Fibroblast of mammary gland (primary cell): Measurements from ENCODE around the gene NATD1.

ENCODE experiments used
- DNase-seq: peaks from one replicate; pipeline ENCODE4 v3.0.0-alpha.2; 2010; ENCODE audit warnings: low read depth
- H3K4me3 ChIP-seq: 2 replicates; pipeline ENCODE4 v1.5.1; 2011; ENCODE audit warnings: low read depth, mild to moderate bottlenecking, low read length, moderate library complexity; ENCODE audit not compliant: control insufficient read depth
- TF ChIP-seq, protein P1 (sequence below): conservative IDR thresholded peaks from 2 replicates; pipeline ENCODE4 v1.5.1; 2011; ENCODE audit warnings: low read depth, low read length, inconsistent platforms; ENCODE audit not compliant: control insufficient read depth, insufficient read depth

Gene NATD1

DNA sequence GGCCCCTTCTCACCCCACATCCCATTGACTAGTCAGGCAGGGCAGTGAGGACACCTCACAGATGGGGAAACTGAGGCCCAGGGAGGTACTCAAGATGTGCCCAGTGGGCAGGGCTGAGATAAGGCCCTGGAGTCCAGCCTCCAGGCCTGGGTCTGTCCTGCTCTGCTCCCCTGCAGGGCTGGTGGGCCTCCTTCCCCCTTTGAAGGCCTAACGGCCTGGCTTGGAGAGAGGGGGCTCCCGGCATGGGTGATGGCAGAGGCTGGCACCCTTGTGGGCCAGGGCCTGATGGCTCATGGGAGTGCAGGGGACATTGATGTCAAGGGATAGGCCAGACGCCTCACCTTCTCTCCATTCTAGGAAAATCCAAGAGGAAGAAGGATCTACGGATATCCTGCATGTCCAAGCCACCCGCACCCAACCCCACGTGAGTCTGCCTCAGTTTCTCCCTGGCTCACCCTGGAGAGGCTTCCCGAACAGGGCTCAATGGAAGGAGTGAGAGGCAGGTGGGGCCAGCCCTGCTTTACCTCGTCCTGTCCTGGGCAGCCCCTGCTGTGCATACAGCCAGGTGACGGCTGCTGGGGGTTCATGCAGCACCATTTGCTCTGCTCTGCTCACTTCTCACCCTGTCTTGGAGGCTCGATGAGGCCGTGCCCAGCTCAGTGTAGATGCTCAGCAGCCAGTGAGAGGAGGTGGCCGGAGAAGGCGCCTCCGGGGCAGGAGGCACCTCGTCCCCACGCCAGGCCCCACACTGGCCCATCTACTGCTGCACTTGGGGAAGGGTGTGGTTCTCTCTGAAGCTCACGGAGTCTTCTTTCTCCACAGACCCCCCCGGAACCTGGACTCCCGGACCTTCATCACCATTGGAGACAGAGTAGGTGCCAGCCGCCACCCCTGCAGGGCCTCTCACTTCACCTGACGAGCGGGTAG is 45.1 kb upstream of the NATD1 start:
- TF ChIP-seq, protein P1, sequence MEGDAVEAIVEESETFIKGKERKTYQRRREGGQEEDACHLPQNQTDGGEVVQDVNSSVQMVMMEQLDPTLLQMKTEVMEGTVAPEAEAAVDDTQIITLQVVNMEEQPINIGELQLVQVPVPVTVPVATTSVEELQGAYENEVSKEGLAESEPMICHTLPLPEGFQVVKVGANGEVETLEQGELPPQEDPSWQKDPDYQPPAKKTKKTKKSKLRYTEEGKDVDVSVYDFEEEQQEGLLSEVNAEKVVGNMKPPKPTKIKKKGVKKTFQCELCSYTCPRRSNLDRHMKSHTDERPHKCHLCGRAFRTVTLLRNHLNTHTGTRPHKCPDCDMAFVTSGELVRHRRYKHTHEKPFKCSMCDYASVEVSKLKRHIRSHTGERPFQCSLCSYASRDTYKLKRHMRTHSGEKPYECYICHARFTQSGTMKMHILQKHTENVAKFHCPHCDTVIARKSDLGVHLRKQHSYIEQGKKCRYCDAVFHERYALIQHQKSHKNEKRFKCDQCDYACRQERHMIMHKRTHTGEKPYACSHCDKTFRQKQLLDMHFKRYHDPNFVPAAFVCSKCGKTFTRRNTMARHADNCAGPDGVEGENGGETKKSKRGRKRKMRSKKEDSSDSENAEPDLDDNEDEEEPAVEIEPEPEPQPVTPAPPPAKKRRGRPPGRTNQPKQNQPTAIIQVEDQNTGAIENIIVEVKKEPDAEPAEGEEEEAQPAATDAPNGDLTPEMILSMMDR, result no peak
- no peak for DNase-seq
- H3K4me3 ChIP-seq, result no peak overlapping the region

DNA sequence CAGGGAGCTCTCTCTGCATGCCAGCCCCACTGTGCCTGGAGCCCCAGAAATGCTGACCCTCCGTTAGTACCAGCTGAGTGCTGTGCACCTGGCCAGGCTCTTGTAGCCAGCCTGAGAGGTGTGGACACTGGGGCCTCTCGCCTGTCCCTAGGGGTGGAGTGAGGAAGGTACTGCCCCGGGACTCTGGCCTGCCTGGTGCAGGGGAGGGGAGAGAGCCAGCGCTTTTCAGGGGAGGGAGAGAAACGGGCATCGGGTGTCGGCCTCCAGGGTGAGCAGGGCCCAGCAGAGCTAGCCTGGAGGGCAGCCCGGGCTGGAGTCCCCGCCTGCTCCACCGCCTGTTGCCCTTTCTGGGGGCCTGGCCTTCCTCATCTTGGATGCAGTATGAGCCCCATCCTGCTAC is 44.4 kb upstream of the NATD1 start:
- H3K4me3 ChIP-seq, result no peak overlapping the region
- no peak for DNase-seq
- TF ChIP-seq, protein P1, result no peak

DNA sequence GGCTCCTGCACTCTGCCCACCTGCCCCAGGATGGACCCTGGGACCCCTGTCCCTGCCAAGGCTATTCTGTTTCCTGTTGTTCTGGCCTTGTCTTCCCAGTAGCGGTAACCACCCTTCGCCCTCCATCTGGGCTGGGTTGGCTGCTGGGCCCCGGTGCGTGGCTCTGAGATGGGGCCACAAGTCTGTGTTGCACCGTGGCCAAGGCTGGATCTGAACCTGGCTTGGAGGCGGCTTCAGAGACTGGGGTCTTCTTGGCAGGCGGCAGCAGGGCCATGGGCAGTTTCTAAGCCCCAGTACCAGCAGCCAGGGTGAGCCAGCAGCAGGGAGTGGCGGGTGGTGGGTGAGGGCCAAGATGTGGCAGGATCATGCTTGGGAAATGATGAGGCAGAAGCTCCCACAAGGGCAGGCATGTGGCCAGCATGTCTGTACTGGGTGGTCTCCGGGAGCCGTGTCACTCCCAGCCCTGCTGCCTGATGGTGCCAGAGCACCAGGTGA is 43.9 kb upstream of the NATD1 start:
- TF ChIP-seq, protein P1, result no peak
- DNase-seq, result peak; percentile 29
- H3K4me3 ChIP-seq, result no peak overlapping the region

DNA sequence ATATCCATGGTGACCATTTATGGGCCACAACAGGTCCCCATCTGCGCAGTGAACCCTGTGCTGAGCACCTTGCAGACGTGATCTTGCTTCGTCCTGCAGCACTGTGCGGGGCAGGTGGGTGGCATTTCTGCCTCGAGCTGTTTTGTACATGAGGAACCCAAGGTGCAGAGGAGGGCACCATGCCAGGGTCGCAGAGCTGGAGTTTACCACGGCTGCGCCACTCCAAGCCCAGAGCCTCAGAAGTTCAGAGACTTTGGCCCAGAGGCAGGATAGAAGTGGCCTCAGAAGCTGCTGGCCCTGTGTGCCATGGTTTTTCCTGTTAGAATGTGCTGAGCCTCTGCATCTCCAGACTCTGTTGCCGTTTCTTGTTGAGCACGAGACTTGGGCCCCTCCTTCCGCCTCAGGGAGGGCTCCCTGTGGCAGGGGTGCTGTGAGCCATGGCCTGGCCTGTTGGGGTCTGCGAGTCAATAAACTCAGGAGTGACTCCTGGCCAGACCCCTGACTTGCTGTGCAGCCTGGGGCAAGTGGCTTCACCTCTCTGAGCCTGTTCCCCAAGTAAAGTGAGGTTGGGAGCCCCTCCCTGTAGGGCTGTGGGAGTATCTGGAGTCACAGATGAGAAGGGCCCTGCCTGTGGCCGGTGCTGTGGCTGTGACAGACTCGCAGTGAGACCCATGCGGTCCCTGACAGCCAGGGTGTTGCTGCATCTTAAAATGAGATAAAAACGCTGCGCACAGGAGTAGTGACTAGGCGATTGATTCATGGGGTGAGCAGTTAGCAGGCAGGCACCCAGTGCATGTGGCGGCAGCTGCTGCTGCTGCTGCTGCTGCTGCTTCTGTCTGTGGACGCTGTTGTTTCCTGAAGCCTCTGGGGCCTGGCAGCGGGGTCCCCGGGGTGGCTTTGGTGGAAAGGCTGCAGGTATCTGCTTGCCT is 43.2 kb upstream of the NATD1 start:
- TF ChIP-seq, protein P1, result no peak
- no peak overlapping the region for H3K4me3 ChIP-seq
- DNase-seq, result peak; percentile 44

DNA sequence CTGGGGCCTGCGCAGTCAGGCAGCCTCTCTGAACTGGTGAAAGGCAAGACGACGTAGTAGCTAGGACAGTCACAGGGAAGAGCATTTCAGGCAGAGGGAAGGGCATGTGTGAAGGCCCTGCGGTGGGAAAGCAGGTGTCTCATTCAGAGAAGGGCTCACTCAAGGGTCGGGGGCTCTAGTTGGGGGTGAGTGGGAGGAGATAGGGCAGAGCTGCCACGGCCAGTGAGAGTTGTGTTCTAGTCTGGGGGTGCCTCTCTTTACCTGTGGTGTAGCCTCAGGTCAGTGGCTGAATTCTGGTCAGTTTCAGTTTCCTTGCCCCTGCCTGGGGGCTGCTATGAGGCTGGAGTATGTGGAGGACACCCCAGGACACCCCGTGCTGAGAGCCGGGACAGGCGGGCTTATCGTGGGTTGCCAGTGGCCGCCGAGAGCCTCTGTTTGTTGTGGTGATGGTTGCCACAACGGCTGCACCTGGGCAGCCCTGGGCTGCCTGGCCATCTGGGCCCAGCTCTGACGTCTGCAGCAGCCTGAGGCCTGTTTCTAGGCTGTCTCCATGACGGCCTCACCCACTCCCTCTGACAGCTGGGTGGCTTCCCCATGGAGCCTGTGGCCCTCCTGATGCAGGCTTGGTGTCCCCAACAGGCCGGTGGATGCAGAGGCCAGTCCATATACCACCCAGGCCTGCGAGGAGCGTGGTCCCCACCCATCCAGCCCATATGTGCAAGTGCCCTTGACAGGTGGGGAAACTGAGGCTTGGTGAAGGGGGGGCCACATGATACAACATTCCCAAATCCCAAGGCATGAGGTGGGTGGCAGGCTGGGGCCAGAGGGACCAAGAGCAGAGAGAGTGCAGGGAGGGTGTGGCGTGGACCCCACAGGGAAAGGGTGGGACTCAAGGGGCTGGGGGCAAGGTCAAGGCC is 42.1 kb upstream of the NATD1 start:
- no peak overlapping the region for H3K4me3 ChIP-seq
- peak; percentile 41 for DNase-seq
- TF ChIP-seq, protein P1, result no peak
